ENCODE data around the gene PAX5. TPM values are rescaled to one million over a fixed set of nuclear protein-coding genes. Genes with fewer than 3 reads are reported as not detected.

The PAX5 gene
- total RNA-seq, 2 experiments from 2014 or later: 2.2 to 2.4 TPM

- Mint-ChIP-seq H3K27ac (no peak overlapping the region), H3K27me3 (peaks cover 42% of the 10 kb centered on the region)
Observed at GRCh38 chr9:37010180-37010579, 23.9 kb downstream of the PAX5 start.

GRCh38 chr9:37007295-37007694 lies 26.8 kb downstream of the PAX5 start:
- Mint-ChIP-seq H3K27me3 (peaks cover 51% of the 10 kb centered on the region), H3K4me1 (no peaks in the 10 kb centered on the region), H3K27ac (no peak overlapping the region), H3K36me3 (no peaks in the 10 kb centered on the region), H3K9me3 (no peaks in the 10 kb centered on the region), H3K4me3 (no peak overlapping the region)
- no peak for DNase-seq

More at GRCh38 chr9:37010180-37010579, 23.9 kb downstream of the PAX5 start:
- H3K9me3 Mint-ChIP-seq: no peaks in the 10 kb centered on the region
- no peak for DNase-seq
- no peak overlapping the region for H3K4me3 Mint-ChIP-seq
- H3K36me3 Mint-ChIP-seq: no peaks in the 10 kb centered on the region
- no peaks in the 10 kb centered on the region for H3K4me1 Mint-ChIP-seq

- Mint-ChIP-seq H3K9me3 (no peaks in the 10 kb centered on the region), H3K27me3 (peaks cover 65% of the 10 kb centered on the region), H3K36me3 (no peaks in the 10 kb centered on the region), H3K4me3 (no peak overlapping the region), H3K27ac (no peak overlapping the region), H3K4me1 (no peaks in the 10 kb centered on the region)
- DNase-seq: no peak
Observed at GRCh38 chr9:37005517-37006140, 28.4 kb downstream of the PAX5 start.

- Mint-ChIP-seq H3K36me3 (no peaks in the 10 kb centered on the region), H3K27me3 (peaks cover 75% of the 10 kb centered on the region), H3K27ac (no peak overlapping the region), H3K4me1 (no peaks in the 10 kb centered on the region), H3K9me3 (no peaks in the 10 kb centered on the region), H3K4me3 (no peak overlapping the region)
- no peak for DNase-seq
Observed at GRCh38 chr9:37004424-37004935, 29.6 kb downstream of the PAX5 start.

GRCh38 chr9:37002413-37003217 lies 31.5 kb downstream of the PAX5 start:
- H3K4me1 Mint-ChIP-seq: no peaks in the 10 kb centered on the region

GRCh38 chr9:37002036-37002412 lies 32.0 kb downstream of the PAX5 start:
- H3K4me1 Mint-ChIP-seq: no peaks in the 10 kb centered on the region
- H3K36me3 Mint-ChIP-seq: no peaks in the 10 kb centered on the region
- no peak for DNase-seq
- no peaks in the 10 kb centered on the region for H3K9me3 Mint-ChIP-seq
- peaks cover 71% of the 10 kb centered on the region for H3K27me3 Mint-ChIP-seq
- peak overlapping the region; percentile 57 for H3K4me3 Mint-ChIP-seq
- no peak overlapping the region for H3K27ac Mint-ChIP-seq

More at GRCh38 chr9:37002413-37003217, 31.5 kb downstream of the PAX5 start:
- peak; percentile 12 for DNase-seq
- Mint-ChIP-seq H3K36me3 (no peaks in the 10 kb centered on the region), H3K4me3 (peak overlapping the region; percentile 57), H3K27ac (no peak overlapping the region), H3K9me3 (no peaks in the 10 kb centered on the region), H3K27me3 (peaks cover 75% of the 10 kb centered on the region)

- Mint-ChIP-seq H3K27me3 (peaks cover 66% of the 10 kb centered on the region), H3K36me3 (no peaks in the 10 kb centered on the region), H3K4me3 (no peak overlapping the region), H3K4me1 (no peaks in the 10 kb centered on the region), H3K27ac (no peak overlapping the region), H3K9me3 (no peaks in the 10 kb centered on the region)
- DNase-seq: no peak
Observed at GRCh38 chr9:37001459-37001858, 32.6 kb downstream of the PAX5 start.

GRCh38 chr9:36999728-37000333 lies 34.2 kb downstream of the PAX5 start:
- H3K27ac Mint-ChIP-seq: no peak overlapping the region
- DNase-seq: no peak
- no peak overlapping the region for H3K4me3 Mint-ChIP-seq
- H3K4me1 Mint-ChIP-seq: peaks cover 3% of the 10 kb centered on the region
- no peaks in the 10 kb centered on the region for H3K36me3 Mint-ChIP-seq
- no peaks in the 10 kb centered on the region for H3K9me3 Mint-ChIP-seq
- peaks cover 57% of the 10 kb centered on the region for H3K27me3 Mint-ChIP-seq

- H3K4me3 Mint-ChIP-seq: no peak overlapping the region
Observed at GRCh38 chr9:36997414-36997813, 36.7 kb downstream of the PAX5 start.

GRCh38 chr9:36996706-36997086 lies 37.4 kb downstream of the PAX5 start:
- Mint-ChIP-seq H3K4me3 (no peak overlapping the region), H3K9me3 (peaks cover 1% of the 10 kb centered on the region), H3K4me1 (peaks cover 3% of the 10 kb centered on the region), H3K36me3 (peaks cover under 1% of the 10 kb centered on the region), H3K27me3 (peaks cover 48% of the 10 kb centered on the region), H3K27ac (no peak overlapping the region)
- no peak for DNase-seq

More at GRCh38 chr9:36997414-36997813, 36.7 kb downstream of the PAX5 start:
- Mint-ChIP-seq H3K36me3 (no peaks in the 10 kb centered on the region), H3K27me3 (peaks cover 49% of the 10 kb centered on the region), H3K27ac (no peak overlapping the region), H3K4me1 (peaks cover 3% of the 10 kb centered on the region), H3K9me3 (no peaks in the 10 kb centered on the region)
- DNase-seq: no peak

GRCh38 chr9:36995927-36996705 lies 38.0 kb downstream of the PAX5 start:
- DNase-seq: peak; percentile 54
- peaks cover 46% of the 10 kb centered on the region for H3K27me3 Mint-ChIP-seq
- no peak overlapping the region for H3K4me3 Mint-ChIP-seq
- H3K36me3 Mint-ChIP-seq: peaks cover 5% of the 10 kb centered on the region
- H3K9me3 Mint-ChIP-seq: peaks cover 6% of the 10 kb centered on the region
- H3K27ac Mint-ChIP-seq: no peak overlapping the region
- H3K4me1 Mint-ChIP-seq: peaks cover 3% of the 10 kb centered on the region

GRCh38 chr9:36993933-36994764 lies 39.9 kb downstream of the PAX5 start:
- H3K9me3 Mint-ChIP-seq: peaks cover 13% of the 10 kb centered on the region
- H3K4me1 Mint-ChIP-seq: peaks cover 3% of the 10 kb centered on the region
- peak overlapping the region; percentile 59 for H3K27ac Mint-ChIP-seq
- DNase-seq: peak; percentile 9
- peaks cover 44% of the 10 kb centered on the region for H3K27me3 Mint-ChIP-seq
- H3K4me3 Mint-ChIP-seq: no peak overlapping the region
- H3K36me3 Mint-ChIP-seq: peaks cover 12% of the 10 kb centered on the region

GRCh38 chr9:36992501-36993316 lies 41.4 kb downstream of the PAX5 start:
- no peak overlapping the region for H3K27ac Mint-ChIP-seq
- H3K4me3 Mint-ChIP-seq: no peak overlapping the region
- H3K9me3 Mint-ChIP-seq: peaks cover 13% of the 10 kb centered on the region
- H3K36me3 Mint-ChIP-seq: peaks cover 12% of the 10 kb centered on the region
- H3K4me1 Mint-ChIP-seq: peaks cover 5% of the 10 kb centered on the region
- no peak for DNase-seq
- H3K27me3 Mint-ChIP-seq: peaks cover 55% of the 10 kb centered on the region
